ENCODE data around the gene OSBPL10. TPM values are rescaled to one million over a fixed set of nuclear protein-coding genes. Genes with fewer than 3 reads are reported as not detected.

The OSBPL10 gene
- total and polyA plus RNA-seq, 4 donors: 3.9 to 33.0 (median 13.1) TPM

- no peak for ATAC-seq (ENCODE audit: insufficient read depth, low FRiP score)
- no peak for TF ChIP-seq CTCF (IDR thresholded peaks at IDR 0.05; ENCODE audit: control extremely low read depth, extremely low read depth)
Measured at GRCh38 chr3:31777092-31777491, 204.0 kb downstream of the OSBPL10 start.

GRCh38 chr3:31776016-31776415 is 205.0 kb downstream of the OSBPL10 start:
- Histone ChIP-seq H3K4me3 (no peak overlapping the region), H3K9me3 (ENCODE audit: control insufficient read depth in 4 of 4, insufficient read depth in 3 of 4, low read length in 3 of 4) (peaks cover 0 to 3% (median 0%) of the 10 kb centered on the region in 4 donors), H3K4me1 (ENCODE audit: control insufficient read depth in 5 of 5, insufficient read depth in 5 of 5, low read length in 5 of 5) (peaks cover 0 to 2% (median 0%) of the 10 kb centered on the region in 5 donors), H3K9ac (ENCODE audit: insufficient read depth in 1 of 2, low read length in 2 of 2) (no peak overlapping the region), H3K36me3 (ENCODE audit: control insufficient read depth in 4 of 4, insufficient read depth in 4 of 4, low read length in 4 of 4) (no peaks in the 10 kb centered on the region), H3K27ac (ENCODE audit: low read depth in 1 of 2, low read length in 1 of 2) (no peak overlapping the region), H3K27me3 (ENCODE audit: control insufficient read depth in 3 of 3, insufficient read depth in 3 of 3, low read length in 2 of 3) (no peaks in the 10 kb centered on the region)
- ATAC-seq (ENCODE audit: insufficient read depth, low FRiP score): no peak
- DNase-seq: no peak
- WGBS, 2 donors: 70 to 85% methylated on average over 4 of the region's 4 CpGs
- TF ChIP-seq CTCF (IDR thresholded peaks at IDR 0.05; ENCODE audit: control extremely low read depth, extremely low read depth): no peak

More at GRCh38 chr3:31777092-31777491, 204.0 kb downstream of the OSBPL10 start:
- Histone ChIP-seq H3K4me3 (no peak overlapping the region), H3K9me3 (ENCODE audit: control insufficient read depth in 4 of 4, insufficient read depth in 3 of 4, low read length in 3 of 4) (peaks cover 0 to 3% (median 0%) of the 10 kb centered on the region in 4 donors), H3K36me3 (ENCODE audit: control insufficient read depth in 4 of 4, insufficient read depth in 4 of 4, low read length in 4 of 4) (no peaks in the 10 kb centered on the region), H3K9ac (ENCODE audit: insufficient read depth in 1 of 2, low read length in 2 of 2) (no peak overlapping the region), H3K27ac (ENCODE audit: low read depth in 1 of 2, low read length in 1 of 2) (no peak overlapping the region), H3K27me3 (ENCODE audit: control insufficient read depth in 3 of 3, insufficient read depth in 3 of 3, low read length in 2 of 3) (no peaks in the 10 kb centered on the region), H3K4me1 (ENCODE audit: control insufficient read depth in 5 of 5, insufficient read depth in 5 of 5, low read length in 5 of 5) (peaks cover 0 to 2% (median 0%) of the 10 kb centered on the region in 5 donors)
- 97 to 100% methylated on average over 1 of the region's 1 CpG for WGBS, 2 donors
- no peak for DNase-seq

- Histone ChIP-seq H3K9ac (ENCODE audit: insufficient read depth in 1 of 2, low read length in 2 of 2) (no peak overlapping the region), H3K4me3 (no peak overlapping the region), H3K27me3 (ENCODE audit: control insufficient read depth in 3 of 3, insufficient read depth in 3 of 3, low read length in 2 of 3) (no peaks in the 10 kb centered on the region), H3K4me1 (ENCODE audit: control insufficient read depth in 5 of 5, insufficient read depth in 5 of 5, low read length in 5 of 5) (peaks cover 0 to 2% (median 0%) of the 10 kb centered on the region in 5 donors), H3K36me3 (ENCODE audit: control insufficient read depth in 4 of 4, insufficient read depth in 4 of 4, low read length in 4 of 4) (no peaks in the 10 kb centered on the region), H3K9me3 (ENCODE audit: control insufficient read depth in 4 of 4, insufficient read depth in 3 of 4, low read length in 3 of 4) (peaks cover 0 to 3% (median 0%) of the 10 kb centered on the region in 4 donors), H3K27ac (ENCODE audit: low read depth in 1 of 2, low read length in 1 of 2) (no peak overlapping the region)
- ATAC-seq (ENCODE audit: insufficient read depth, low FRiP score): no peak
- WGBS, 2 donors: 96% methylated on average over 4 of the region's 4 CpGs
- no peak for DNase-seq
- TF ChIP-seq CTCF (IDR thresholded peaks at IDR 0.05; ENCODE audit: control extremely low read depth, extremely low read depth): no peak
Measured at GRCh38 chr3:31775383-31775782, 205.7 kb downstream of the OSBPL10 start.
